Heart left ventricle (tissue), 16 donors: ENCODE measurements around the gene SCAF8. TPM values are rescaled to one million over a fixed set of nuclear protein-coding genes. Genes with fewer than 3 reads are reported as not detected.

Experiments used
- ATAC-seq, 4 donors: fragments of 200-7000 bp; cut with Tn5 transposase; one replicate each; pipeline ENCODE4 v1.9.1; 2020 to 2022; ENCODE audit warnings: moderate library complexity in 4 of 4, mild to moderate bottlenecking in 3 of 4, moderate number of reproducible peaks in 1 of 4
- DNase-seq, 5 donors: peaks; one replicate each; pipeline ENCODE4 v3.0.0-alpha.2; 2020
- H3K27ac ChIP-seq, 12 donors: fragments of 200-600 bp; sonication (generic) in 4 of 12; one replicate each; pipeline versions ENCODE4 v1.5.0 to v1.8.0; 2016 to 2022; ENCODE audit warnings: mild to moderate bottlenecking in 2 of 12
- H3K27me3 ChIP-seq, 9 donors: fragments of 200-600 bp; sonication (generic) in 2 of 9; one replicate each; pipeline versions ENCODE4 v1.5.1 to v1.8.0; 2016 to 2022; ENCODE audit warnings: mild to moderate bottlenecking in 3 of 9
- H3K36me3 ChIP-seq, 9 donors: fragments of 200-600 bp; sonication (generic) in 2 of 9; one replicate each; pipeline versions ENCODE4 v1.5.0 to v1.8.0; 2018 to 2022; ENCODE audit warnings: mild to moderate bottlenecking in 2 of 9
- H3K4me1 ChIP-seq, 12 donors: fragments of 200-600 bp; sonication (generic) in 4 of 12; one replicate each; pipeline versions ENCODE4 v1.5.0 to v1.8.0; 2016 to 2022; ENCODE audit warnings: mild to moderate bottlenecking in 3 of 12
- H3K4me3 ChIP-seq, 12 donors: fragments of 200-600 bp; sonication (generic) in 4 of 12; one replicate each; pipeline versions ENCODE4 v1.5.0 to v1.8.0; 2017 to 2022; ENCODE audit warnings: mild to moderate bottlenecking in 9 of 12, moderate library complexity in 4 of 12
- H3K9me3 ChIP-seq, 12 donors: fragments of 200-600 bp; sonication (generic) in 4 of 12; one replicate each; pipeline versions ENCODE4 v1.5.0 to v1.8.0; 2016 to 2022; ENCODE audit warnings: mild to moderate bottlenecking in 1 of 12
- CTCF ChIP-seq, 12 donors: fragments of 200-600 bp; sonication (generic) in 4 of 12; IDR thresholded peaks; one replicate each; pipeline versions ENCODE4 v1.5.0 to v1.8.0; 2018 to 2022; ENCODE audit warnings: antibody characterized with exemption in 12 of 12, mild to moderate bottlenecking in 5 of 12
- POLR2A ChIP-seq, 2 donors: fragments of 450-650 bp; IDR thresholded peaks; one replicate each; pipeline ENCODE4 v1.6.1; 2017; ENCODE audit warnings: antibody characterized with exemption in 2 of 2, mild to moderate bottlenecking in 2 of 2, moderate library complexity in 2 of 2
- WGBS, 4 donors: extraction: QIAGEN DNeasy Blood & Tissue Kit in 2 of 4; methylation state at CpG; one replicate each; pipeline versions ENCODE4 v1.1.5 to v1.1.7; 2013 to 2018; 5-methylcytosine and 5-hydroxymethylcytosine counted together
- intact Hi-C, 10 donors: fragments of 100-400 bp; cut with DNase I; formaldehyde crosslinking; loops; one replicate each; pipeline versions ENCODE4 v1.11.1 to v1.14.2; 2022
- polyA plus RNA-seq, 2 donors: library from polyadenylated mRNA; stranded (reverse); fragments of 200-250 nt; gene quantifications; one replicate each; pipeline ENCODE4 v1.2.3, GENCODE V29; 2013
- total RNA-seq, 9 donors: library from RNA; depleted of rRNA in 2 of 9; stranded (reverse); fragments of >200 nt in 2 of 9; fragmentation: NEBNext Ultra II Directional in 3 of 9; extraction: Animal tissue kit (Norgen Biotek cat#: 25700) in 3 of 9; gene quantifications; one replicate each; pipeline versions ENCODE4 v1.1.0 to v1.2.4, GENCODE V29; 2016 to 2023
- donor health status: ischemic (EF 13 %, LVEDD 7.1; RV severe dilation, severe dysfunction).
- donor health status: healthy with polysubstance abuse.
- donor health status: DM: no; HTN: yes; CAD: no.
- donor health status: DM: no; HTN: no; CAD: no.
- donor health status: ischemic (EF 25% LVEDD 6.9; RV normal size, moderate dysfunction).
- donor health status: ischemic (EF 25% LVEDD 5.7; RV mildly dilated, moderate dysfunction).
- donor health status: healthy.
- donor health status: DM: yes; HTN: yes; CAD: no.
- donor health status: ischemic (EF 35%, LVEDD 5.7; RV mildly dilated, moderate dysfunction).
- donor health status: nonischemic (EF 11% LVEDD 7.7; RV severe dilation, severe dysfunction).
- donor health status: DM: yes; HTN: yes; CAD: no.
- donor health status: PGD.
- donor health status: ischemic (EF 29% LVEDD 5.4; RV normal size, mild dysfunction).
- donor health status: nonischemic (EF 23%, LVEDD 6.1; RV moderate dilation, normal function).

Gene SCAF8
- total and polyA plus RNA-seq, 11 donors: 10.5 to 83.5 (median 63.5) TPM

- WGBS, 4 donors: 81 to 90% (median 86%) methylated on average over 4 of the region's 4 CpGs
- Histone ChIP-seq H3K27me3 (no peaks in the 10 kb centered on the region), H3K36me3 (peaks cover 0 to 57% (median 32%) of the 10 kb centered on the region in 9 donors), H3K9me3 (no peaks in the 10 kb centered on the region), H3K4me3 (no peak overlapping the region), H3K4me1 (peaks cover 0 to 9% (median 0%) of the 10 kb centered on the region in 12 donors), H3K27ac (no peak overlapping the region)
- intact Hi-C loops: no loop called here
- DNase-seq: no peak
- no peak for ATAC-seq
- TF ChIP-seq CTCF (IDR thresholded peaks at IDR 0.05): no peak
- no peak for TF ChIP-seq POLR2A (IDR thresholded peaks at IDR 0.05)
These were observed 49.0 kb downstream of the SCAF8 start for GRCh38 chr6:154782193-154782592.

GRCh38 chr6:154783229-154783628 is 50.0 kb downstream of the SCAF8 start:
- intact Hi-C loops: no loop called here
- ATAC-seq: no peak
- no peak for DNase-seq
- Histone ChIP-seq H3K36me3 (peaks cover 0 to 56% (median 29%) of the 10 kb centered on the region in 9 donors), H3K9me3 (no peaks in the 10 kb centered on the region), H3K27ac (no peak overlapping the region), H3K27me3 (no peaks in the 10 kb centered on the region), H3K4me3 (no peak overlapping the region), H3K4me1 (peaks cover 0 to 8% (median 0%) of the 10 kb centered on the region in 12 donors)
- TF ChIP-seq CTCF (IDR thresholded peaks at IDR 0.05) (no peak), POLR2A (IDR thresholded peaks at IDR 0.05) (no peak)
- WGBS, 4 donors: 95 to 96% (median 95%) methylated on average over 2 of the region's 2 CpGs

GRCh38 chr6:154785075-154785474 is 51.9 kb downstream of the SCAF8 start:
- TF ChIP-seq CTCF (IDR thresholded peaks at IDR 0.05): no peak
- no peak for TF ChIP-seq POLR2A (IDR thresholded peaks at IDR 0.05)
- Histone ChIP-seq H3K9me3 (no peaks in the 10 kb centered on the region), H3K36me3 (peaks cover 0 to 62% (median 34%) of the 10 kb centered on the region in 9 donors), H3K27ac (no peak overlapping the region), H3K27me3 (no peaks in the 10 kb centered on the region), H3K4me1 (peaks cover 0 to 10% (median 0%) of the 10 kb centered on the region in 12 donors), H3K4me3 (no peak overlapping the region)
- WGBS, 4 donors: 89 to 96% (median 94%) methylated on average over 2 of the region's 2 CpGs
- ATAC-seq (no peak), DNase-seq (no peak)
- intact Hi-C loops: no loop called here

- H3K9me3 ChIP-seq: no peaks in the 10 kb centered on the region
- H3K4me3 ChIP-seq: no peak overlapping the region
- peaks cover 0 to 10% (median 0%) of the 10 kb centered on the region in 12 donors for H3K4me1 ChIP-seq
- TF ChIP-seq POLR2A (IDR thresholded peaks at IDR 0.05): no peak
- no peak for TF ChIP-seq CTCF (IDR thresholded peaks at IDR 0.05)
- no peak overlapping the region for H3K27ac ChIP-seq
- peaks cover 0 to 54% (median 28%) of the 10 kb centered on the region in 9 donors for H3K36me3 ChIP-seq
- ATAC-seq (no peak), DNase-seq (no peak)
- intact Hi-C loops: no loop called here
- H3K27me3 ChIP-seq: no peaks in the 10 kb centered on the region
- 88 to 95% (median 94%) methylated on average over 9 of the region's 9 CpGs for WGBS, 4 donors
These were observed 53.1 kb downstream of the SCAF8 start for GRCh38 chr6:154786144-154786868.
